ENCODE measurements around the gene ZNF329. TPM values are rescaled to one million over a fixed set of nuclear protein-coding genes. Genes with fewer than 3 reads are reported as not detected.

ZNF329 gene
- total RNA-seq, 2 experiments from 2014 or later: 3.1 to 3.2 TPM

Other genes starting within 250 kb of the ZNF329 start
- 21.4 and 28.6 TPM in 2 replicates for gene ZNF417, start 234.2 kb downstream of the ZNF329 start, total RNA-seq (2014; rRNA removed; shearing (Covaris generic))
- 20.6 and 24.0 TPM in 2 replicates for gene ZNF417, start 234.2 kb downstream of the ZNF329 start, total RNA-seq (2022)
- 0.57 and 2.1 TPM in 2 replicates for gene ZNF418, start 215.4 kb downstream of the ZNF329 start, total RNA-seq (2014; rRNA removed; shearing (Covaris generic))
- gene ZNF418, start 215.4 kb downstream of the ZNF329 start, total RNA-seq (2022): 1.5 and 1.7 TPM in 2 replicates
- 4.6 and 5.7 TPM in 2 replicates for gene ZNF256, start 203.1 kb downstream of the ZNF329 start, total RNA-seq (2014; rRNA removed; shearing (Covaris generic))
- 9.0 and 13.6 TPM in 2 replicates for gene ZNF256, start 203.1 kb downstream of the ZNF329 start, total RNA-seq (2022)
- not detected in 2 replicates for gene C19orf18, start 176.3 kb downstream of the ZNF329 start, total RNA-seq (2014; rRNA removed; shearing (Covaris generic))
- not detected in 2 replicates for gene C19orf18, start 176.3 kb downstream of the ZNF329 start, total RNA-seq (2022)
- gene ZNF606, start 148.0 kb downstream of the ZNF329 start, total RNA-seq (2014; rRNA removed; shearing (Covaris generic)): 1.3 and 2.1 TPM in 2 replicates
- gene ZNF606, start 148.0 kb downstream of the ZNF329 start, total RNA-seq (2022): 3.2 and 4.3 TPM in 2 replicates
- not detected in 2 replicates for gene ZSCAN1, start 116.8 kb downstream of the ZNF329 start, total RNA-seq (2014; rRNA removed; shearing (Covaris generic))
- not detected in 2 replicates for gene ZSCAN1, start 116.8 kb downstream of the ZNF329 start, total RNA-seq (2022)
- not detected in 2 replicates for gene ZNF135, start 91.5 kb downstream of the ZNF329 start, total RNA-seq (2014; rRNA removed; shearing (Covaris generic))
- not detected in 2 replicates for gene ZNF135, start 91.5 kb downstream of the ZNF329 start, total RNA-seq (2022)
- not detected in 2 replicates for gene ZSCAN18, start 52.6 kb downstream of the ZNF329 start, total RNA-seq (2014; rRNA removed; shearing (Covaris generic))
- not detected in 2 replicates for gene ZSCAN18, start 52.6 kb downstream of the ZNF329 start, total RNA-seq (2022)
- gene ZNF274, start 32.3 kb upstream of the ZNF329 start, total RNA-seq (2014; rRNA removed; shearing (Covaris generic)): 36.4 and 68.3 TPM in 2 replicates
- gene ZNF274, start 32.3 kb upstream of the ZNF329 start, total RNA-seq (2022): 36.2 and 42.4 TPM in 2 replicates
- 34.1 and 38.6 TPM in 2 replicates for gene ZNF544, start 78.1 kb upstream of the ZNF329 start, total RNA-seq (2014; rRNA removed; shearing (Covaris generic))
- 31.0 and 37.3 TPM in 2 replicates for gene ZNF544, start 78.1 kb upstream of the ZNF329 start, total RNA-seq (2022)
- 7.3 and 7.8 TPM in 2 replicates for gene ZNF8, start 128.2 kb upstream of the ZNF329 start, total RNA-seq (2014; rRNA removed; shearing (Covaris generic))
- 7.1 and 7.7 TPM in 2 replicates for gene ZNF8, start 128.2 kb upstream of the ZNF329 start, total RNA-seq (2022)
- gene ERVK3-1, start 154.6 kb upstream of the ZNF329 start, total RNA-seq (2014; rRNA removed; shearing (Covaris generic)): 61.7 and 79.6 TPM in 2 replicates
- gene ERVK3-1, start 154.6 kb upstream of the ZNF329 start, total RNA-seq (2022): 46.4 and 48.1 TPM in 2 replicates
- gene ZSCAN22, start 176.2 kb upstream of the ZNF329 start, total RNA-seq (2014; rRNA removed; shearing (Covaris generic)): 2.6 and 3.3 TPM in 2 replicates
- gene ZSCAN22, start 176.2 kb upstream of the ZNF329 start, total RNA-seq (2022): 3.7 and 5.1 TPM in 2 replicates
- 21.3 and 47.2 TPM in 2 replicates for gene A1BG, start 202.7 kb upstream of the ZNF329 start, total RNA-seq (2014; rRNA removed; shearing (Covaris generic))
- 24.5 and 26.9 TPM in 2 replicates for gene A1BG, start 202.7 kb upstream of the ZNF329 start, total RNA-seq (2022)
- gene ZNF497, start 212.0 kb upstream of the ZNF329 start, total RNA-seq (2014; rRNA removed; shearing (Covaris generic)): 2.8 and 3.6 TPM in 2 replicates
- gene ZNF497, start 212.0 kb upstream of the ZNF329 start, total RNA-seq (2022): 4.5 and 6.1 TPM in 2 replicates
- 1.8 and 3.0 TPM in 2 replicates for gene ZNF837, start 230.2 kb upstream of the ZNF329 start, total RNA-seq (2014; rRNA removed; shearing (Covaris generic))
- 5.3 and 5.8 TPM in 2 replicates for gene ZNF837, start 230.2 kb upstream of the ZNF329 start, total RNA-seq (2022)
- gene RPS5, start 236.5 kb upstream of the ZNF329 start, total RNA-seq (2014; rRNA removed; shearing (Covaris generic)): 3,315 and 3,333 TPM in 2 replicates
- 1,573 and 1,607 TPM in 2 replicates for gene RPS5, start 236.5 kb upstream of the ZNF329 start, total RNA-seq (2022)
- 0.75 and 2.1 TPM in 2 replicates for gene RNF225, start 244.9 kb upstream of the ZNF329 start, total RNA-seq (2014; rRNA removed; shearing (Covaris generic))
- 0.77 and 1.7 TPM in 2 replicates for gene RNF225, start 244.9 kb upstream of the ZNF329 start, total RNA-seq (2022)